GM12878 (cell line): Measurements from ENCODE around the gene SHROOM1. TPM values are rescaled to one million over a fixed set of nuclear protein-coding genes. Genes with fewer than 3 reads are reported as not detected.

Source experiments
- ATAC-seq: fragments of 200-7000 bp; cut with Tn5 transposase; 3 replicates; pipeline ENCODE4 v1.9.1; 2020; ENCODE audit warnings: mild to moderate bottlenecking, moderate library complexity
- BruUV-seq: library from RNA; stranded (reverse); fragments of 400-500 nt; replicated peaks from 2 replicates; lab custom pipeline; 2021; lab: Mats Ljungman, UMichigan
- CTCF ChIA-PET: fragments of 300-600 bp; sonication (Branson Sonifier 250); formaldehyde crosslinking; extraction: SDS; loops from one replicate; lab custom pipeline; 2021; ENCODE audit warnings: inconsistent platforms; lab: Yijun Ruan, JAX
- POLR2A ChIA-PET: fragments of 350-600 bp; formaldehyde crosslinking; extraction: SDS; loops from one replicate; lab custom pipeline; 2021; ENCODE audit warnings: inconsistent platforms; lab: Charles Lee
- RAD21 ChIA-PET: fragments of 300-600 bp; sonication (Branson Sonifier 250); formaldehyde crosslinking; loops from one replicate; lab custom pipeline; 2023; ENCODE audit warnings: antibody characterized with exemption; ENCODE audit not compliant: unreplicated experiment; lab: Charles Lee
- SMC1A ChIA-PET: fragments of 300-600 bp; sonication (Branson Sonifier 250); formaldehyde crosslinking; loops from one replicate; lab custom pipeline; 2023; ENCODE audit not compliant: unreplicated experiment, uncharacterized antibody; lab: Charles Lee
- DNase-seq: peaks from one replicate; pipeline ENCODE4 v3.0.0-alpha.2; 2011; ENCODE audit warnings: low read depth, low spot score
- FAIRE-seq: peaks from 3 replicates; lab custom pipeline; 2011; peaks lifted over from hg19 to GRCh38; lab: Jason Lieb, UNC
- H2AFZ ChIP-seq: 2 replicates; pipeline ENCODE4 v1.6.0; 2011; ENCODE audit warnings: low read depth, low read length, control low read depth; ENCODE audit not compliant: control insufficient read depth
- H3K27ac ChIP-seq: 2 replicates; pipeline ENCODE4 v1.5.1; 2011; ENCODE audit warnings: control low read depth; ENCODE audit not compliant: control insufficient read depth, insufficient read depth
- H3K27me3 ChIP-seq, 2 experiments: replicated peaks in 1 of 2; 2 replicates each; pipeline versions ENCODE4 v1.6.0 to v1.6.1; 2011; ENCODE audit warnings: low read length in 1 of 2; ENCODE audit not compliant: control insufficient read depth in 2 of 2, insufficient read depth in 2 of 2
- H3K36me3 ChIP-seq, 2 experiments: 2 replicates each; pipeline ENCODE4 v1.5.1; 2011; ENCODE audit warnings: low read length in 1 of 2; ENCODE audit not compliant: control insufficient read depth in 2 of 2, insufficient read depth in 2 of 2
- H3K4me1 ChIP-seq: 2 replicates; pipeline ENCODE4 v1.6.1; 2011; ENCODE audit warnings: mild to moderate bottlenecking, low read length, moderate library complexity, mixed read lengths; ENCODE audit not compliant: control insufficient read depth, insufficient read depth
- H3K4me2 ChIP-seq: 2 replicates; pipeline ENCODE4 v1.6.0; 2011; ENCODE audit warnings: control low read depth; ENCODE audit not compliant: control insufficient read depth, insufficient read depth
- H3K4me3 ChIP-seq: fragments of 200-600 bp; sonication (generic); 2 replicates; pipeline ENCODE4 v1.5.1; 2016
- H3K79me2 ChIP-seq: 2 replicates; pipeline ENCODE4 v1.6.0; 2011; ENCODE audit warnings: low read length; ENCODE audit not compliant: control insufficient read depth, insufficient read depth
- H3K9ac ChIP-seq: 2 replicates; pipeline ENCODE4 v1.8.0; 2011; ENCODE audit warnings: low read length, control low read depth, mixed read lengths; ENCODE audit not compliant: control insufficient read depth, insufficient read depth
- H3K9me3 ChIP-seq: replicated peaks from 3 replicates; pipeline ENCODE4 v1.5.1; 2011; ENCODE audit warnings: mild to moderate bottlenecking, low read length; ENCODE audit not compliant: control insufficient read depth, insufficient read depth
- H4K20me1 ChIP-seq: 2 replicates; pipeline ENCODE4 v1.6.0; 2011; ENCODE audit not compliant: control insufficient read depth, insufficient read depth
- IRF4 ChIP-seq: IDR thresholded peaks from 2 replicates; pipeline ENCODE4 v1.6.1; 2011; ENCODE audit warnings: low read depth, low read length
- KLF5 ChIP-seq: fragments of 450-650 bp; IDR thresholded peaks from 2 replicates; pipeline ENCODE4 v1.6.1; 2014; ENCODE audit warnings: mild to moderate bottlenecking; ENCODE audit not compliant: partially characterized antibody
- NBN ChIP-seq: fragments of 450-650 bp; IDR thresholded peaks from 2 replicates; pipeline ENCODE4 v1.6.1; 2016
- WGBS: methylation state at CpG from one replicate; pipeline ENCODE4 v1.1.6; 2016; ENCODE audit warnings: low lambda C conversion rate; ENCODE audit not compliant: insufficient replicate concordance, insufficient coverage; ENCODE audit errors: missing lambda C conversion rate; 5-methylcytosine and 5-hydroxymethylcytosine counted together
- in situ Hi-C: fragments of 300-500 bp; cut with MboI; formaldehyde crosslinking; loops from 9 replicates; pipeline ENCODE4 v1.14.3; 2018; ENCODE audit warnings: mixed read lengths
- intact Hi-C: fragments of 100-400 bp; cut with micrococcal nuclease; formaldehyde crosslinking; loops from one replicate; pipeline ENCODE4 v1.14.2; 2022; ENCODE audit not compliant: unreplicated experiment
- polyA plus RNA-seq, 11 experiments: library from polyadenylated mRNA; depleted of rRNA in 4 of 11; unstranded in 6 of 11; stranded (reverse) in 5 of 11; fragments of >200 nt; fragmentation: Nextera tagmentation in 4 of 11; fragmentation: Illumina TruSeq in 1 of 11; extraction: Ambion mirVana in 4 of 11; extraction: Trizol in 1 of 11; gene quantifications; 1 replicate in 1 of 11; 2 replicates in 10 of 11; pipeline versions ENCODE4 v1.2.1 to v1.2.3, GENCODE V29; 2011 to 2016; ENCODE audit warnings: inconsistent platforms in 2 of 11, missing spikeins in 2 of 11, low read depth in 1 of 11
- total RNA-seq, 4 experiments: library from RNA; depleted of rRNA in 3 of 4; stranded (reverse); fragments of >200 nt in 3 of 4; fragmentation: Illumina TruSeq in 1 of 4; extraction: Trizol in 1 of 4; gene quantifications; 2 replicates each; pipeline versions ENCODE4 v1.2.1 to v1.2.3, GENCODE V29; 2013 to 2021
- TF ChIP-seq, protein P1 (sequence below): IDR thresholded peaks from 2 replicates; pipeline ENCODE4 v1.6.1; 2012; ENCODE audit warnings: improper control_type of control experiment, low read depth, low read length; ENCODE audit not compliant: insufficient replicate concordance
- TF ChIP-seq, protein P2 (sequence below): fragments of 450-650 bp; formaldehyde crosslinking; IDR thresholded peaks from 2 replicates; pipeline ENCODE4 v1.5.0; 2022; ENCODE audit warnings: mild to moderate bottlenecking, missing genetic modification characterization

SHROOM1 gene
- total and polyA plus RNA-seq, 10 of the 15 experiments (the other 5 are each of a cell fraction or from before 2014, with no cell fraction given) = 0.05 to 3.9 (median 1.3) TPM

DNA sequence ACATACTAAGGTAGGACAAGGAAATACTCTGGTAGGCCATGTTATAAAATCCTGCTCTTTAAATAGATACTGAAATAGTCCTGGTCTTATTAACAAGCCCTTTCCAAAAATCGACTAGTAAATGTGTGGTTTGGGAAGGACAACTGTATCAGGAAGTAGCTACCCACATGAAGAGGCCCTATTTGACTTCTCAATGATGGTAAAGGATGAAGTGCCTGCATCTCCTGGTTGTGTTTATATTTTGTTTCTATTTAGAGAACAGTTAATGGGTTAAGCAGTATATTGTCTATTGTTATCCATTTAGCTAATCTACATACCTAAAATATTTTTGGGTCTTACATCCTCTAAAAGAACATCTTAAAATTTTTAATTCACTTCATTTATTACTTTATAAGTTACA is 23.3 kb upstream of the SHROOM1 start:
- RAD21 ChIA-PET = interaction anchor here (1.3 kb wide), 1 partner anchor 104 kb away, joined by 4 read pairs; no protein-coding TSS in a partner anchor
- Histone ChIP-seq H3K79me2 (no peaks in the 10 kb centered on the region), H3K27ac (no peak overlapping the region), H3K4me2 (no peak overlapping the region), H3K27me3 (no peaks in the 10 kb centered on the region), H3K4me1 (no peaks in the 10 kb centered on the region), H3K9ac (no peak overlapping the region), H4K20me1 (no peaks in the 10 kb centered on the region), H3K9me3 (no peaks in the 10 kb centered on the region), H3K36me3 (no peaks in the 10 kb centered on the region), H3K4me3 (no peak overlapping the region), H2AFZ (no peak overlapping the region)
- WGBS = 0% methylated on average over 1 of the region's 1 CpG
- intact Hi-C loops = no loop called here
- DNase-seq (no peak), FAIRE-seq (peak; percentile 13), ATAC-seq (no peak)
- POLR2A ChIA-PET = interaction anchor here (1.1 to 3.0 kb wide), 3 partner anchors 9 to 606 kb away, joined by 3 to 13 read pairs (median 6); no protein-coding TSS in a partner anchor
- no TSS peak for BruUV-seq
- in situ Hi-C loops = no loop called here
- CTCF ChIA-PET = interaction anchor here (1.0 to 2.7 kb wide), 4 partner anchors 10 to 52 kb away, joined by 3 to 15 read pairs (median 4); no protein-coding TSS in a partner anchor
- SMC1A ChIA-PET = interaction anchor here (1.0 to 1.3 kb wide), 5 partner anchors 11 to 348 kb away, joined by 3 to 4 read pairs (median 3); no protein-coding TSS in a partner anchor
- TF ChIP-seq KLF5 = no peak
- TF ChIP-seq IRF4 = no peak
- TF ChIP-seq, protein P1, sequence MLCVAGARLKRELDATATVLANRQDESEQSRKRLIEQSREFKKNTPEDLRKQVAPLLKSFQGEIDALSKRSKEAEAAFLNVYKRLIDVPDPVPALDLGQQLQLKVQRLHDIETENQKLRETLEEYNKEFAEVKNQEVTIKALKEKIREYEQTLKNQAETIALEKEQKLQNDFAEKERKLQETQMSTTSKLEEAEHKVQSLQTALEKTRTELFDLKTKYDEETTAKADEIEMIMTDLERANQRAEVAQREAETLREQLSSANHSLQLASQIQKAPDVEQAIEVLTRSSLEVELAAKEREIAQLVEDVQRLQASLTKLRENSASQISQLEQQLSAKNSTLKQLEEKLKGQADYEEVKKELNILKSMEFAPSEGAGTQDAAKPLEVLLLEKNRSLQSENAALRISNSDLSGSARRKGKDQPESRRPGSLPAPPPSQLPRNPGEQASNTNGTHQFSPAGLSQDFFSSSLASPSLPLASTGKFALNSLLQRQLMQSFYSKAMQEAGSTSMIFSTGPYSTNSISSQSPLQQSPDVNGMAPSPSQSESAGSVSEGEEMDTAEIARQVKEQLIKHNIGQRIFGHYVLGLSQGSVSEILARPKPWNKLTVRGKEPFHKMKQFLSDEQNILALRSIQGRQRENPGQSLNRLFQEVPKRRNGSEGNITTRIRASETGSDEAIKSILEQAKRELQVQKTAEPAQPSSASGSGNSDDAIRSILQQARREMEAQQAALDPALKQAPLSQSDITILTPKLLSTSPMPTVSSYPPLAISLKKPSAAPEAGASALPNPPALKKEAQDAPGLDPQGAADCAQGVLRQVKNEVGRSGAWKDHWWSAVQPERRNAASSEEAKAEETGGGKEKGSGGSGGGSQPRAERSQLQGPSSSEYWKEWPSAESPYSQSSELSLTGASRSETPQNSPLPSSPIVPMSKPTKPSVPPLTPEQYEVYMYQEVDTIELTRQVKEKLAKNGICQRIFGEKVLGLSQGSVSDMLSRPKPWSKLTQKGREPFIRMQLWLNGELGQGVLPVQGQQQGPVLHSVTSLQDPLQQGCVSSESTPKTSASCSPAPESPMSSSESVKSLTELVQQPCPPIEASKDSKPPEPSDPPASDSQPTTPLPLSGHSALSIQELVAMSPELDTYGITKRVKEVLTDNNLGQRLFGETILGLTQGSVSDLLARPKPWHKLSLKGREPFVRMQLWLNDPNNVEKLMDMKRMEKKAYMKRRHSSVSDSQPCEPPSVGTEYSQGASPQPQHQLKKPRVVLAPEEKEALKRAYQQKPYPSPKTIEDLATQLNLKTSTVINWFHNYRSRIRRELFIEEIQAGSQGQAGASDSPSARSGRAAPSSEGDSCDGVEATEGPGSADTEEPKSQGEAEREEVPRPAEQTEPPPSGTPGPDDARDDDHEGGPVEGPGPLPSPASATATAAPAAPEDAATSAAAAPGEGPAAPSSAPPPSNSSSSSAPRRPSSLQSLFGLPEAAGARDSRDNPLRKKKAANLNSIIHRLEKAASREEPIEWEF = no peak
- TF ChIP-seq, protein P2, sequence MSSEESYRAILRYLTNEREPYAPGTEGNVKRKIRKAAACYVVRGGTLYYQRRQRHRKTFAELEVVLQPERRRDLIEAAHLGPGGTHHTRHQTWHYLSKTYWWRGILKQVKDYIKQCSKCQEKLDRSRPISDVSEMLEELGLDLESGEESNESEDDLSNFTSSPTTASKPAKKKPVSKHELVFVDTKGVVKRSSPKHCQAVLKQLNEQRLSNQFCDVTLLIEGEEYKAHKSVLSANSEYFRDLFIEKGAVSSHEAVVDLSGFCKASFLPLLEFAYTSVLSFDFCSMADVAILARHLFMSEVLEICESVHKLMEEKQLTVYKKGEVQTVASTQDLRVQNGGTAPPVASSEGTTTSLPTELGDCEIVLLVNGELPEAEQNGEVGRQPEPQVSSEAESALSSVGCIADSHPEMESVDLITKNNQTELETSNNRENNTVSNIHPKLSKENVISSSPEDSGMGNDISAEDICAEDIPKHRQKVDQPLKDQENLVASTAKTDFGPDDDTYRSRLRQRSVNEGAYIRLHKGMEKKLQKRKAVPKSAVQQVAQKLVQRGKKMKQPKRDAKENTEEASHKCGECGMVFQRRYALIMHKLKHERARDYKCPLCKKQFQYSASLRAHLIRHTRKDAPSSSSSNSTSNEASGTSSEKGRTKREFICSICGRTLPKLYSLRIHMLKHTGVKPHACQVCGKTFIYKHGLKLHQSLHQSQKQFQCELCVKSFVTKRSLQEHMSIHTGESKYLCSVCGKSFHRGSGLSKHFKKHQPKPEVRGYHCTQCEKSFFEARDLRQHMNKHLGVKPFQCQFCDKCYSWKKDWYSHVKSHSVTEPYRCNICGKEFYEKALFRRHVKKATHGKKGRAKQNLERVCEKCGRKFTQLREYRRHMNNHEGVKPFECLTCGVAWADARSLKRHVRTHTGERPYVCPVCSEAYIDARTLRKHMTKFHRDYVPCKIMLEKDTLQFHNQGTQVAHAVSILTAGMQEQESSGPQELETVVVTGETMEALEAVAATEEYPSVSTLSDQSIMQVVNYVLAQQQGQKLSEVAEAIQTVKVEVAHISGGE = no peak
- no peak for TF ChIP-seq NBN
